ENCODE measurements around the gene MLH1.
"Not testable (repeated sequence)": the region's sequence is repeated elsewhere in the genome, so short reads cannot be mapped to it uniquely, and the experiment has no call there.

MLH1 gene

DNA sequence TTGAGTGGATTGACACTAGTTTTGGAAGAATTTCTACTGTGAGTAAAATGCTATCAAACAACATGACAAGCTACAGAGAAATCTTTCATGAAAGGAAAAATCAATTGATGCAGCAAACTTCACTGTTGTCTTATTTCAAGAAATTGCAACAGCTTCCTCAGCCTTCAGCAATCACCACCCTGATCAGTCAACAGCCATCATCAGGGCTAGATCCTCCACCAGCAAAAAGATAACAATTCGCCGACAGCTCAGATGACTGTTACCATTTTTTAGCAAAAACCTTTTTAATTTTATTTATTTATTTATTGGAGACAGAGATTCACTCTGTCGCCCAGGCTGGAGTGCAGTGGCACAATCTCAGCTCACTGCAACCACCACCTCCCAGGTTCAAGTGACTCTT is 44.0 kb downstream of the MLH1 start:
- no peak for DNase-seq (ENCODE audit: low read depth in 2 of 2)

DNA sequence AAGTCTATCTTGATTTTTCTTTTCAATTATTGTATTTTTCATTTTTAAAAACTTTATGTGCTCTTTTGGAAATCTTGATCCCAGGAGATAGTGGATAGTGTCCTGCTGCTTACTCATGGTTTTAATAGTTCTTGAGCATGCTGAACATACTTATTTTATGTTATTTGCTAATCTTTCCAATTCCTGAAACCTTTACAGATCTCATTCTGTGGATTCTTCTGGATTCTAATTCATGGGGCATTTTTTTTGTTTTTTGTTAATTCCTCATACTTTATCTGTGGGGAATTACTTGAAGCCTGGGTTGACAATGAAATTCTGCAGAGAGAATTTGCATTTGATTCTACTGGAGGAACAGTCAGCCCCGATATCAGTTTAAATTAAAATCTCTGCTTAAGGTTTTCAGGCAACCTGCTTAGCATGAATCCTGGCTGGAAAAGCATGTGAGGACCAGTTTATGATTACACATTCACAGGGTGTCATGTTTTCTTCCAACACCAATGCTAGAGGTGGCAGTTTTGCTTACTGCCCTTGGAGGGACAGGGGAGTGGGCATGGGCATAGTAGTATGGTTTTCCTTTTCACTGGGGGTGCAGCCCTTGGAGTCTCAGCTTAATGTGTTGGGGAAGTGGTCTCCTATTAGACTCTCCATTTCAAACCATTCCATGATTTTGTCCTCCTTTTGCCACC is 46.0 kb downstream of the MLH1 start:
- no peak for DNase-seq (ENCODE audit: low read depth in 2 of 2)

DNA sequence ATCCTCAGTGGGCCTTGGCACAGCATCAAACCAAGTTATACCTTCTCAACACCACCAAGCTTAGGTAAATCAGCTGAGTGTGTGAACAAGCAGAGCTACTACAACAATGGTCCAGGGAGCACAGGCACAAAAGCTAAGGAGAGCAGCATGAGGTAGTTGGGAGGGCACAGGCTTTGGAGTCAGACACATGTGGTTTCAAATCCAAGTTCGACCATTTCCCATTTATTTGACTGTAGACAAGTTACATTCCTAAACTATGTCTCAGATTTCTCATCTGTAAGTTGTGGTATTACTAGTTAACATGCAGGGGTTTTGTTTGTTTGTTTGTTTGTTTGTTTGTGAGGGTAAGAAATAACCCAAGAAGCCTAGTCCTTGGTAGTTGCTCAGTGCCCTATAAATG is 46.9 kb downstream of the MLH1 start:
- no peak for DNase-seq (ENCODE audit: low read depth in 2 of 2)

DNA sequence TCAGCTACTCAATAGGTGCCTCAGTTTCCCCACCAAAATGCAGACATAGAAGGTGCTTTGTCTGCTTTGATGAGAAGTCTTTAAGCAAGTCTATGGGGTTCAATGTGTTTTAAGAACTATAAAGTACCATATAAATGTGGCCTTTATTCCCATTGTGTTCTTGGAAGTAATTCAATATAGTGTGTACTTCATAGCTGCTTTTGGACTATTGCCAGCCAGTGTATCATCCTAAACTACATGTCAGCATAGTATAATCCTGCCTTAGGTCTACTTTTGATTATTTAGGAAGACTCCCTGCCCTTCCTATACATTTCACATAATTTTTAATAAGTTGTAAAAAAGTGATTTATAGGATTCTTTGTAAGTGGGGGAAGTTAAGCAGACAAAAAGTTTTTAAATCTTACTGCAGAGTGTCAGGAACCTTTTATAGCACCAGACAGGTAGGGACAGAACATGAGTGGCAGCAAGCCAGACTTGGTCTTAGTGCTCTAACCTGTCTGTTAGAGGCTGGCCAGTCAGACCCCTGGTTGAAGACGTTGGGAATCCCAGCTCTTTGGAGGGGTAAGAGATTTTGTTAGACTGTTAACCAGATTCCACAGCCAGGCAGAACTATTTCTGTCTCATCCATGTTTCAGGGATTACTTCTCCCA is 48.4 kb downstream of the MLH1 start:
- DNase-seq (ENCODE audit: low read depth in 2 of 2), result no peak

DNA sequence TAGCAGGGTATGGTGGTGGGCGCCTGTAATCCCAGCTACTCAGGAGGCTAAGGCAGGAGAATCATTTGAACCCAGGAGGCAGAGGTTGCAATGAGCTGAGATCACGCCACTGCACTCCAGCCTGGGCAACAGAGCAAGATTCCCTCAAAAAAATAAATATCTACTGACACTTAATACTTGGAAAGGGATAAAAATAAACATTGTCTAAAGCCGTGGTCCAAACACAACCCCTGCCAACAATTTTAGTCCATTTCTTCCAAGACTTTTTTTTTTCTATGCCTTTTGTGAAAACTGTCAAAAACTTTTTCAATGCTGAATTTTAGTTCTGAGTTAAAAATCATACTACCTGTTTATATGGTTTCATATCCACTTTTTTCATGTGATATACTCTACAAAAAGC is 49.4 kb downstream of the MLH1 start:
- not testable (repeated sequence) for DNase-seq (ENCODE audit: low read depth in 2 of 2)

DNA sequence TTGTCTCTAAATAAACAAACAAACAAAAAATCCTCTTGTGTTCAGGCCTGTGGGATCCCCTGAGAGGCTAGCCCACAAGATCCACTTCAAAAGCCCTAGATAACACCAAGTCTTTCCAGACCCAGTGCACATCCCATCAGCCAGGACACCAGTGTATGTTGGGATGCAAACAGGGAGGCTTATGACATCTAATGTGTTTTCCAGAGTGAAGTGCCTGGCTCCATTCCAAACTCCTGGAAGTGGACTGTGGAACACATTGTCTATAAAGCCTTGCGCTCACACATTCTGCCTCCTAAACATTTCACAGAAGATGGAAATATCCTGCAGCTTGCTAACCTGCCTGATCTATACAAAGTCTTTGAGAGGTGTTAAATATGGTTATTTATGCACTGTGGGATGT is 57.0 kb downstream of the MLH1 start:
- DNase-seq (ENCODE audit: low read depth in 2 of 2), result no peak

DNA sequence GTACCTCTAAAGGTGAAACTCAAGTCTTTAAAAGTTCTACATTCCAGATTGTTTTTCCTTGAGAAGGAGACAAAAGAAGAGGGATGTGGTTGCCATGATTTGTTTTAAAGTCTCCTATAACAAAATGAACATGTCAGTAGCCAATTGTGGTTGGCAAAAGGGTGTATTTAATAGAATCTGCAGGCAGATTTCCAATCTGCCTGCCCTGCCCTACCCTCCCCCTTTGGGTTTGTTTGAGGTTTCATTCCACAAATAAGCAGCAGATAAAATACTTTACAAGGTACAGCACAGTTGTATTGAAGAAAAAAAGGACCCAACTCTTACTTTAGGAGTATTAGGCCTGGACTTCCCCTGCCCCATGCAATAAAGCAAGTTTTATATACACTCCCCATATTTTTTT is 59.5 kb downstream of the MLH1 start:
- no peak for DNase-seq (ENCODE audit: low read depth in 2 of 2)

DNA sequence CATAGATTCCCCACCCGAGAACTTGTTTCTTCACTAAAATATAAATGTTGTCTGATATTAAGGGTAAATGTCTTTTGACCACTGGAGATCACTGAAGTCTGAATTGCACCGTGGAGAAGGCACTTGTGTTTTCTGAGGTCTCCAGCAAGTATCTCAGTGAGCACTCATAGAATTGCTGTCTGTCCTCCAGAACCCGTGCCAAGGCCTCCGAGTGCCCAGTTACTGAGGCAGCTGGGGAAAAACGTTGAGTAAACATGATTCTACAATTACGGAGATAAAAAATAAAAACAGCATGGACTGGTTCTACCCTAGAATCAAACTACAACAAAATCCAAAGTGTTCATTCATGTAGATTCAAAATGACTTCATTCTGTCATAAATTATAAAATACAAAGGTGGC is 60.0 kb downstream of the MLH1 start:
- DNase-seq (ENCODE audit: low read depth in 2 of 2), result no peak

DNA sequence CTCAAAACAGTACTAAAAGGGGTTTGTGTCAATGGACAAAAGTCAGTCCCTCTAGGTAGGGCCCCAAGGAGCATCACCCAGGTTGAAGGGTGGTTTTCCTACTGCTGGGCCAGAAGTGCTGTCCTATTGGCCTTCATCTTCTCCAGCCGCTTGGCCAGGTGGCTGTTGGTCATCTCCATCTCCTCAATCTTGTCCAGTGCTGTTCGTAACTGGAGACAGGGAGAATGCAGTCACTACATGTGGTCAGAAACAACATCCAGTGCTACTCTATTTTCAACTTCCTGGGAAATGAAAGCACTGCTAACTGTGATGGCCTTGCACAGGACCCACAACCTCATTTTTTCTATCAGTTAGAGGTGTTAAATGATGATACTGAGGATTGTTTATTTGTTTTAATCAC is 60.4 kb downstream of the MLH1 start:
- no peak for DNase-seq (ENCODE audit: low read depth in 2 of 2)

DNA sequence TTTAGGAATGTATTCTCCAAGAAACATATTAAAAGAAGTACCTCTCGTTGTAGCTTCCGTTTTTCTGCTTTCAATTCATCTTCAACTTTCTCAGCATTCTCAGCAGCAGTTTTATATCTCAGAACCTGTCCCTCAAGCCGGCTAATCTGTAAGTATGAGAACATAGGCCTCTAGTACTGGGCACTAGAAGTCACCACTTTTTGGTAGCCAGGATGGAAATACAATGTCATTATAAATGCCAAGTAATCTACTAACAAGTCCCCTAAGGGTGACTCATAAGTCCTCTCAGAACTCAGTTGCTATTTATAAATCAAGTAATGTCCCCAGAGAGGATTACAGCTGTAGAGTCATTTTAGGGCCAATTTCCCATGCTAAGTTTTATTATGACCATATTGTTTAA is 61.1 kb downstream of the MLH1 start:
- no peak for DNase-seq (ENCODE audit: low read depth in 2 of 2)

DNA sequence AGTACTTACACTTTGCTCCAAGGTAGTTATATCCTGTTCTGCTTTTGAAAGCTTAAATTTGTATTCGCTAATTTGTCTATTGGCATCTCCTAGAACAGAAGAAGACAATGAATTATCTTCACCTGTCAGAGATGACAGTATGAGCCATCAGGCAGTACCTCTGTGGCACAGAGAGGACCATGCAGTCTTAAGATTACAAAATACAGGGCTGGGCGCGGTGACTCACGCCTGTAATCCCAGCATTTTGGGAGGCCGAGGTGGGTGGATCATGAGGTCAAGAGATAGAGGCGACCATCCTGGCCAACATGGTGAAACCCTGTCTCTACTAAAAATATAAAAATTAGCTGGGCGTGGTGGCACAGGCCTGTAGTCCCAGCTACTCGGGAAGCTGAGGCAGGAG is 61.8 kb downstream of the MLH1 start:
- not testable (repeated sequence) for DNase-seq (ENCODE audit: low read depth in 2 of 2)

DNA sequence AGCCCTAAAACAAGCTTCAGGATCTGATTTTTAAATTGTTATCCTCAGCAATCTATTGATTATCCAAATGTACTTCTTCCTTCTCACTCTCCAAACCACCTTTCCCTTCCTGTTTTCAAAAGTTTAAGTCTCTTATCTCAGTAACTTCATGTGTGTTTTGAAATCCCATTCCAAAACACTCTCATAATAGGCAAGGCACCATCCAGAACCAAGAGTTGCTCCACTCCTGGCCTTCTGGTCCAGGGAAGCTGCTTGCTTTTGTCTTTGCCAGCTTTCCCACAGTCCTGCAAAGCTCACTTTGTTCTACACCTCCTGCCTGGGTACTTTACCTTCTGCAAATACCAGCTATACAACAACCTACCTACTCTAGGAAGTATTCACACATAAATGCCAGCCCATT is 63.5 kb downstream of the MLH1 start:
- DNase-seq (ENCODE audit: low read depth in 2 of 2), result no peak

DNA sequence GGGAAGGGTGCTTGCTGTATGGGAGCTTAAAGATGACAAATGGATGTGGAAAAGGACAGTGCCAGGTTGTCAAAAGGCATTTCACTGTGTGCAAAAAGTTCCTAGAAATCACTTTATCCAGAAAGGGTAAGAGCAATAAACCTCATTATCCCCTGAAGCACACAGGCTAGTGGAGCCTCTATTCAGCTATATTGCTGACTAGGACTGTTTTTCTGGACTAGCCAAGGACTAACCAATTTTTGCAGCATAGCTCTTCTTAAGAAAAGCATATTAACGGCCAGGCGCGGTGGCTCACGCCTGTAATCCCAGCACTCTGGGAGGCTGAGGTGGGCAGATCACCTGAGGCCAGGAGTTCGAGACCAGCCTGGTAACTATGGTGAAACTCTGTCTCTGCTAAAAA is 64.8 kb downstream of the MLH1 start:
- no peak for DNase-seq (ENCODE audit: low read depth in 2 of 2)

DNA sequence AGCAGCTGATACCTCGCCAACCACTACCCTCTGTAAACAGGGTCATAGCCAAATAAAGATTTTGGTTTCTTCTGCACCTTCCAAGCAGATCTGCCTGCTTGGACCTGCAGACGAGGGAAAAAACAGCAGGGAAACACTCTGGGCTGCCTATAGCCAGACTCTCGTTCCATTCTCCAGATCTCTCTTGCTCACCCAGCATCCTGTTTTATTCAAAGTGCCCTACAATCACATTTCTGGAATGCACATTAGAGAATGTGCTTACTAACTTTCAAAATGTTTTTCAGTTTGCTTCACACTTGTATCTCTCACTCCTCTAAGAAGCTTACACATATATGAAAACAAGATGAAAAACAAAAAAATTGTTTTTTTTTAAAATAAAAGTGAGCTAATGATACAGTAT is 71.4 kb downstream of the MLH1 start:
- no peak for DNase-seq (ENCODE audit: low read depth in 2 of 2)

DNA sequence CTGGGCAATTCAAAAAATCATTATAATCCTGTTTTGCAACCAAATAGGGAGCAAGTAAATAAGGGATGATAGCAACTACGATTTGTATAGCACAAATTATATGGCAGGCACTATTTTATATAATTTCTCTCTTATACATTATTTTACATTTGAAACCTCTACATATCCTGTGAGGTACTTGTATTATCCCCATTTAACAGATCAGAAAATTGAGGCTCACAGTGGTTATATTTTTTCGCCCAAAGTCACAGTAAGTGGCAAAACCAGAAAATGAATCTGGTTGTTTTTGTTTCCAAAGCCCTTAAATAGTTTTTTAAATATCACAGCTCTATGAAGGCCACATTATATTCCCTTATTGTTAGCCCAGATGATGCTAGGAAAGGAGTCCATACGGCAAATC is 74.3 kb downstream of the MLH1 start:
- DNase-seq (ENCODE audit: low read depth in 2 of 2), result no peak

DNA sequence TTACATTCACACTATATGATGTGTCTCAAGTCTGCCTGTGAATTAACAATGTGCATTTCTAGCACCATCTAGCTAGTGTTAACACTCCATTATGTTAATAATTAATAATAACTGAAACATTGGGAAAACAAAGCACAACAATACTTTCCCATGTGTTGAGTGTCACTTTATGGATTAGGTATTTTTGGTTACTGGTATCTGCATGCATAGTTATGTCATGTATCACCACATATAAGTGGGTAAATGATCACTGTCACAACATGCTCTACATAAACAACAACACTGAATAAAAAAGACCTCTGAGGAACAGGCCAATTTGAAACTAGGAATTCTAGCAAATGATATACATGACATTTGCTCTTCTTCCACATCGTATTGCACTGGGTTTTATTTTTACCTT is 74.7 kb downstream of the MLH1 start:
- DNase-seq (ENCODE audit: low read depth in 2 of 2), result no peak

DNA sequence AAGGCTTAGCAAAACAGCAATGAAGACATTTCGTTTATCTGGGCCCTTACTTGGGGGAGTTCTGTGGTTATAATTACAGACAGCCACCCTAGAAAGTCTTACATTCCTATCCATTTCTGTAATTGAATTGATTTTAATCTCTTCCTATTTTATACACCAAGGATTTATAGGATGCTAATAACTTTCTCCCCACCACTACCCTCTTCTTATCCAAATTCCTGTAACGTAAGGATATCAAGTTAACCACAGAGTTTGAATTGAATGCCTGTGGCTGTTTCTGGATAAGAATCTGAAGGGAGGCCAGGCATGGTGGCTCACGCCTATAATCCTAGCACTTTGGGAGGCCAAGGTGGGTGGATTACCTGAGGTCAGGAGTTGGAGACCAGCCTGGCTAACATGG is 78.6 kb downstream of the MLH1 start:
- no peak for DNase-seq (ENCODE audit: low read depth in 2 of 2)

DNA sequence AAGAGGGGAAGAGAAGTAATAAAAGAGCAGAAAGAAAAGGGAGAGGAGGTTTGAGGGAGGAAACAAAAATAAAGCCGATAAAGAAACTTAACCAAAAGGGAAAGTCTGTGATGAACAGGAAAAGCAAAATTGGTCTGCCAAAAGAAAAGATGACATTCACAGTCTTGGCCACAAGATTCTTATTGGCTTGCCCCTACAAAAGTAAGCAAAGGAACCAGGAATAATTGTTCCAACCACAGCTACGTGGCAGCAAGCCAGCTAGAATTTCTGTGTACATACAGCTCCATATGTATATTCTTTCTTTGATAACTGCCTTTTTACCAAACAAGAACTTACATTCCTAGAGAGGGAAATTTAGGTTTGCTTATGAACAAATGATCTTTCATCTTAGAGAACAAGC is 79.6 kb downstream of the MLH1 start:
- no peak for DNase-seq (ENCODE audit: low read depth in 2 of 2)

DNA sequence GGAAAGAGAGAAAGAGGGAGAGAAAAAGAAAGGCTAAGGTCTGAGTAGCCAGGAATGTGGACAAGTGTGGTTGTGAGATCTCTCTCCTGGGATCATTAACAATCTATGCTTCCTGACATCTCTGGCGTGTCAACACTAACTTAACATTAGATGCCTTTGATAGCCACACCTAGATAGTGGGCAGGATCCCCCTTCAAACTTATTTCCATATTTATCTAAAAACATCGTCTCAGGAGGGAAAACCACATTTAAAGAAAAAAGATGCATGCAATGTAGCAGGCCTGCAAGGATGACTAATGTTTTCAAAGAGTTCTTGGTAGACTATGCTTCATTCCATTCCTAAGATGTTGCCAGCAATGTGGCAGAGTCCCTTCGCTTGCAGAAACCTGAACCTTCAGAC is 80.9 kb downstream of the MLH1 start:
- no peak for DNase-seq (ENCODE audit: low read depth in 2 of 2)

DNA sequence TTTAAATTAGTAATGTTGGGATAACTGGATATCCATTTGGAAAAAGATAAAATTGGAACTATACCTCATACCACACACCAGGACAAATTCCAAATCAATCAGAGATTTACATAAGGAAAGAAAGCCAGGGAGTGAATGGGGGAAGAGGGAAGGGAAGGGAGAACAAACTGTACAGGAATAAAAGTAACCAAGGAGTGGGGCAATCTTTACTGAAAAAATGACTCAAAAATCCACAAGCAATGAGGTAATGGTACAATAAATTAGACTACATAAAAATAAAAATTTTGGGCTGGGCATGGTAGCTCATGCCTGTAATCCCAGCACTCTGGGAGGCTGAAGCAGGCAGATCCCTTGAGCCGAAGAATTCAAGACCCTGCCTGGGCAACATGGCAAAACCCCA is 82.6 kb downstream of the MLH1 start:
- no peak for DNase-seq (ENCODE audit: low read depth in 2 of 2)

DNA sequence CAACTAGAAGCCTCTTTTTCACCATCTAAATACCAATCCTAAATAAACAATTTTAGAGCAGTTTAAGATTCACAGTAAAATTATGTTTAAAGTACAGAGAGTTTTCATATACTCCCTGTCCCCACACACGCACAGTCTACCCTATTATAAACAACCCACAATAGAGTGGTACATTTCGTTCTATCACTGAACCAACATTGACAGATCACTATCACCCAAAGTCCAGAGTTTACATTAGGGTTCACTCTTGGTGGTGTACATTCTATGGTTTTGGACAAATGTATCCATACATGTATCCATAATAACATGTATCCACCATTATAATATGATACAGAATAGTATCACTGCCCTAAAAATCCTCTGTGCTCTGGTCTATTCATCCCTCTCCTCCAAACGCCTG is 89.0 kb downstream of the MLH1 start:
- DNase-seq (ENCODE audit: low read depth in 2 of 2), result no peak

DNA sequence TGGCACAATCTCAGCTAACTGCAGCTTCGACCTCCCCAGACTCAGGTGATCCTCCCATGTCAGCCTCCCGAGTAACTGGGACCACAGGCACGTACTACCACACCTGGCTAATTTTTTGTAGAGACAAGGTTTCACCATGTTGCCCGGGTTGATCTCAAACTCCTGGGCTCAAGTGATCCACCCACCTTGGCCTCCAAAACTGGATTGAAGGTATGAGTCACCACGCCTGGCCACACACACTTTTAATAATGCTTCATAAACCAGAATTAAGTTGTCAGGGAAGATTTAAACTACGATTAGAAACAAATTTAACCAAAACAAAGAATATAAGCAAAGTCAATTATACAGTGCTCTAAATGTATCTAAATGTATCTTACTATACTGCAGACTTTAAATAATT is 93.6 kb downstream of the MLH1 start:
- DNase-seq (ENCODE audit: low read depth in 2 of 2), result no peak

DNA sequence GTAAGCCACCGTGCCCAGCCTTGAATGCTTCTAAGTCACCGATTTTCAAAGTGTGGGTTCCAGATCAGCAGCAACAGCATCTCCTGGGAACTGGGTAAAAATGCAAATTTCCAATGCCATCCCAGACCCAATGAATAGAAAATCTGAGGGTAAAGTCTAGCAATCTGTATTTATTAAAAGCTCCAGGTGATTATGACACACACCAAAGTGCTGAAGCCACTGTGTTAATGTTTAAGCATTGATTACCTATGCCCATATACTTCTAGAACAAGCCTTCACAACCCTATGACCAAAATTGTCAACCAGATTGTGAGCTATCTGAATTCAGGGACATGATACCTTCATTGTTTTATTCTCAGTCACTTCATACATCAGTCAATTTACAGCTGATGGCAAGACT is 94.6 kb downstream of the MLH1 start:
- no peak for DNase-seq (ENCODE audit: low read depth in 2 of 2)

DNA sequence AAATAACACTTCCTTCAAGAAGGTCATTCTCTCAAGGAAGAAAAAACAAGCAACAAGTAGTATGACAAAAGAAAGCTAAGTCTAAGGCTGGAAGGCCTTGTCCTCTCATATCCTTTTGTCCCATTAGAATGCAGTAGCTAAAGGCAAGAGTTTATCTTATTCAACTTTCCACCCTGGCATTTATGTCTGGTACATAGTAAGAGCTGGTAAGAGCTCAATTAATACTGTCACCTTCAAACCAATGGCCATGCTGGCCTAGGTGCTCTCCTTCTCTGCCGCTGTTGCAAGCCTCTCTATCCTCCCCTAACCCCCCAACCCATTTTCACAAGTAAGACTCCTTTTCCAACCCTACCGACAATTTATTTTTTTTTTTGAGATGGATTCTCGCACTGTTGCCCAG is 99.2 kb downstream of the MLH1 start:
- DNase-seq (ENCODE audit: low read depth in 2 of 2), result no peak

All from stimulated activated CD4-positive, alpha-beta T cell treated with anti-CD3 and anti-CD28 coated beads, Interleukin-1b, Interleukin-23, amount 100 ng/mL, for 4 hours (primary cell).